GM18502 (cell line): ENCODE data around the gene NAA25.

Source experiments
- ATAC-seq: cut with Tn5 transposase; IDR thresholded peaks from one replicate; pipeline ENCODE4 v1.9.1; 2021; ENCODE audit warnings: mild to moderate bottlenecking; ENCODE audit not compliant: unreplicated experiment, poor library complexity

Gene NAA25

GRCh38 chr12:111981987-111982386 is 126.6 kb downstream of the NAA25 start:
- ATAC-seq, result no peak

DNA sequence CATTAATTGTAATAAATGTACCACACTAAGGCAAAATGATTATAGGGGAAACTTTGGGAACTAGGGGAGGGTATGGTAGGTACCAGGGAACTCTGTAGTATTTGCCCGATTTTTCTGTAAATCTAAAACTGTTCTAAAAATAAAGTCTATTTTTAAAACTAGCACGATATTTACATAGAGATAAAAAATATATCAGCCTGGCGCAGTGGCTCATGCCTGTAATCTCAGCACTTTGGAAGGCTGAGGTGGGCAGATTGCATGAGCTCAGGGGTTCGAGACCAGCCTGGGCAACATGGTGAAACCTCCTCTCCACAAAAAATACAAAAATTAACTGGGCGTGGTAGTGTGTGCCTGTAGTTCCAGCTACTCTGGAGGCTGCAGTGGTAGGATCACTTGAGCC is 128.0 kb downstream of the NAA25 start:
- no peak for ATAC-seq

- no peak for ATAC-seq
These were observed 130.0 kb downstream of the NAA25 start for GRCh38 chr12:111978545-111978944.

GRCh38 chr12:111976860-111977259 is 131.7 kb downstream of the NAA25 start:
- ATAC-seq, result no peak
